NCI-H526 treated with DMSO at 0.1 percent for 48 hours (cell line): ENCODE data around the gene GJC1.
"Not testable (repeated sequence)": the region's sequence is repeated elsewhere in the genome, so short reads cannot be mapped to it uniquely, and the experiment has no call there.

Experiments used
- DNase-seq: peaks from one replicate; lab custom pipeline; 2025; lab: John Stamatoyannopoulos, UW

GJC1 gene

DNA sequence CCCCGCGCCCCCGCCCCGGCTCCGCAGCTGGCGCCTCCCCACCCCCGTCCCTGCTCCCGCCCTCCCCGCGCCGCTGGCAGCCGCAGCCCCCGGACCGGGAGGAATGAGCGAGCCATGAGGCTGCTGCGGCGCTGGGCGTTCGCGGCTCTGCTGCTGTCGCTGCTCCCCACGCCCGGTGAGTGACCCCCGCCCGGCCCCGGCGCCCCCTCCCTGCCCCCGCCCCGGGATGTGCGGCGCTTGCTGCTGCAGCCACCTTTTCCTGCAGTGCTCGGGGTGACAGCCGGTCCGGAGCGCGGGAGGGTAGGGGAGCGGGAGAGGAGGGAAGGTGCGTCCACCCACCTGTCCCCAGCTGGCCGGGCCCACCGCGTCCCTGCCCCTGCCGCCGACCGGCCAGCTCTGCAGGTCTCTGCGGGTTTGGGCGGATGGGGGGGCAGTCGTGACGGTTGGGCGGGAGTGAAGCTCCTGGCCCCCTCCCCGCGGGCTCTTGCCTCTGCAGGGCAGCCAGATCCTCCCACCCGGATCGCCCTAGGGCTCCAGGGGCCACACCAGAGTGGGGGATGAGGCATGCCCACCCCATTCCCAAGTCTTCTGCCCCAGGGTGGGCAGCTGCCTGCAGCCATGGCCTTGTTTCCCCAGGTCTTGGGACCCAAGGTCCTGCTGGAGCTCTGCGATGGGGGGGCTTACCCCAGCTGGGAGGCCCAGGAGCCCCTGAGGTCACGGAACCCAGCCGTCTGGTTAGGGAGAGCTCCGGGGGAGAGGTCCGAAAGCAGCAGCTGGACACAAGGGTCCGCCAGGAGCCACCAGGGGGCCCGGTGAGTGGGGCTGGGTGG lies 70.8 kb downstream of the GJC1 start:
- no peak for DNase-seq

DNA sequence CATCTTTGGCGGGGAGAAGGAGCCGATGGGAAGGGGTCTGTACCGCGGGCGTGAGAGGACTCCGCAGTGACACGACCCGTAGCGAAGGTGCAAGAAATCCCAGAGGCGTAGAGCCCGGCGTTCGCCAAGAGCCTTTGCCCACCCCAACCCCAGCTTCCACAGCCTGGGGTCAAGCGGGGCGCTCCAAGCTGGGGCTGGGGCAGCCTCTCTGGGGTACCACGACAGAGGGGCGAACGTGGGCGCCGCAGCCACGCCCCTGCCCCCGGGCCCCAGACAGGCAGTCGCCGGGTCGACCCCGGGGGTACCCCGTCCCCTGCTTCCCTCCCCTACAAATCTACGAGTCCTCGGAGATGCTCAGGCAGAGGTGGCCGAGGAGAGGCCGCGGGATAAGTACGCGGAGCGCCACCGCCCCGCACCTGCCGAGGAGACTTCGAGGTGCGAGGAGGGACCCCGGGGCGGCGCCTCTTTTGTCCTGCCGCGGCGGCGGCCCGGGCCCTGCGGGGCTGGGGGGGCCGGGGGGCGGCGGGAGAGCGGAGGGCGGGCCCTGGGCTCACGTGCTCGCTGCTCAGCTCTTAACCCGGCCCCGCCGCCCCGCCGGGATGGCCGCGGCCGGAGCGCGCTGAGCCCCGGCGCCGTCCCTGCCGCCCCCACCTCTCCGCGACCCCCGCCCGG lies 71.5 kb downstream of the GJC1 start, which contains the start of gene ADAM11:
Gene ADAM11, plus strand, starts transcription at position 575 of the 672 bp plus-strand sequence. CDS start 212 bp downstream, outside the sequence.
- DNase-seq = no peak

DNA sequence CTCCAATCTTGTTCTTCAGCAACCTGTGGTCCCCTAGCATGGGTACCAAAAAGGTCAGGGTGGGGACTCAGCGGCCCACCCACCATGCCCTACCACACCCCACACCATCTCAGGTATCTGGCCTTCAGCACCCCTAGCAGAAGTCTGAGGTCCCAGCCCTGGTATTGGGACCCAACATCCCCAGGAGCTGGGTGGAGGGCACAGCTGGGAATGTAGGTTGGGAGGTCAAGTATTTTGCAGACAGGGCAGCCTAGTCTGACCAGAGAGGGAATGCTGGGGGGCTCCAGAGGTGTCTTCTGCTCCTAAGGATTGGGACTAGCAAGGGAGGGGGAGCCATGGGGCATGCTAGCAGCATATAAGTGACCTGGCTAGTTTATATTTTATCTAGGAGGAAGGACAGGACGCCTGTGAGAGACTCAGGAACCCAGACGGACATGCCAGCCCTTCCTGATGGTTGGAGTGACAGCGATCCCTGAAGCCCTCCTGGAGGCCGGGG lies 72.1 kb downstream of the GJC1 start:
- DNase-seq = no peak

DNA sequence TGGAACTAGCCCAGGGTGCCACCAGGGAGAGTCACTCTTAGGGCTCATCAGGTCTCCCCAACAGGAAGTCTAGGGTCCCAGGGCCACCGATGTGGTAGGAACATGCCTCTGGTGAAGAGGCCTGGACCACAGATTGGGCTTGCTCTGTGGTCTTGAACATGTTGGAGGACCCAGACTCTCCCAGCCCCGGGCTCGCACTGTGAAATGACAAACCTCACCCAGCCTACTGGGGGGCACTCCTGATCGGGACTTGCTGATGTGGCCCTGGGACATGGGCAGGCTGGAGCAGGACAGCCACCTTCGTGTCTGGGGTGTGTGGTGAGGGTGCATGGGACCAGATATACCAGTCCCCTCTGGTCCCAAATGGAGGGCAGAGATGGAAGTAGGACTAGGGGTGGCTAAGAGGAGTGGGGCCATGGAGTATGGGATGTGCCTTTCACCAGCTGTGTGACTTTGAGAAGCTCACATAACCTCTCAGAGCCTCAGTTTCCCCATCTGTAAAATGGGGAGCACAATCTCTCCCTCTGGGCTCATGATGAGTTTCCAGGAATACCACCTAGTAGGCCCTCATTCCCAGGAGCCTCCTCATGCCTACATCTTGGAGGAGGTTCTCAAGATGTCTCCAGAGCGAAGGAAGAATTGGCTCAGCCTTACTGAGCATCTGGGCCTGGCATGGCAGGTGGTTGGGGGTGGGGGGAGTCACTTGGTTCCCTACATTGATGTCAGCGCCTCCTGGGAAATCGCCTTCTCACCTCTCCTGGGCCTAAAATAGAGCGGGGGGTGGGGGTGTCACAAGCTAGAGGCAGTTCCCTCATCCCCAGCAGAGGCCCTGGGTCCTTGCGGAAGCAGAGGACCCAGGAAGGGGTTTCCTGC lies 72.8 kb downstream of the GJC1 start:
- no peak for DNase-seq

DNA sequence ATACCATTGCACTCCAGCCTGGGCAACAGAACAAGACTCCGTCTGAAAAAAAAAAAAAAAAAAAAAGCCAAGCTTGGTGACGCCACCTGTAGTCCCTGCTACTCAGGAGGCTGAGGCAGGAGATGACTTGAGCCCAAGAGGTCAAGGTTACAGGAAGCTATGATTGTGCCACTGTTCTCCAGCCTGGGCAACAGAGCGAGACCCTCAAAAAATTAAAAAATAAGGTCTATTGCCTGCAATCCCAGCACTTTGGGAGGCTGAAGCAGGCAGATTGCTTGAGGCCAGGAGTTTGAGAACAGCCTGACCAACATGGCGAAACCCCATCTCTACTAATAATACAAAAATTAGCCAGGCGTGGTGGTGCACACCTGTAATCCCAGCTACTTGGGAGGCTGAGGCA lies 74.9 kb downstream of the GJC1 start:
- DNase-seq = not testable (repeated sequence)

DNA sequence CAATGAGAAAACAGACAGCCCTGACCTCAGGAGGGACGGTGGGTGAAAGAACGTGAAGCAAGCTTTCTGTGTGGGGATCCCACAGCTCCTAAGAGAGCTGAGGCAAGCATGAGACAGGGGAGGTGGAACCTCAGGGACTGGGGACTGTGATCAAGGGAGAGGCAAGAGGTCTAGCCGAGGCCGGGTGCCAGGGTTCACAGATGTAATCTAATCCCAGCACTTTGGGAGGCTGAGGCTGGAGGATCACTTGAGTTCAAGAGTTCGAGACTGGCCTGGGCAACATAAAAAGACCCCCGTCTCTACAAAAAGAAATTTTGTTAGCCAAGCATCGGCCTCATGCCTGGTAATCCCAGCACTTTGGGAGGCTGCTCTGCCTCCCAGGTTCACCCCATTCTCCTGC lies 75.8 kb downstream of the GJC1 start:
- DNase-seq = no peak

DNA sequence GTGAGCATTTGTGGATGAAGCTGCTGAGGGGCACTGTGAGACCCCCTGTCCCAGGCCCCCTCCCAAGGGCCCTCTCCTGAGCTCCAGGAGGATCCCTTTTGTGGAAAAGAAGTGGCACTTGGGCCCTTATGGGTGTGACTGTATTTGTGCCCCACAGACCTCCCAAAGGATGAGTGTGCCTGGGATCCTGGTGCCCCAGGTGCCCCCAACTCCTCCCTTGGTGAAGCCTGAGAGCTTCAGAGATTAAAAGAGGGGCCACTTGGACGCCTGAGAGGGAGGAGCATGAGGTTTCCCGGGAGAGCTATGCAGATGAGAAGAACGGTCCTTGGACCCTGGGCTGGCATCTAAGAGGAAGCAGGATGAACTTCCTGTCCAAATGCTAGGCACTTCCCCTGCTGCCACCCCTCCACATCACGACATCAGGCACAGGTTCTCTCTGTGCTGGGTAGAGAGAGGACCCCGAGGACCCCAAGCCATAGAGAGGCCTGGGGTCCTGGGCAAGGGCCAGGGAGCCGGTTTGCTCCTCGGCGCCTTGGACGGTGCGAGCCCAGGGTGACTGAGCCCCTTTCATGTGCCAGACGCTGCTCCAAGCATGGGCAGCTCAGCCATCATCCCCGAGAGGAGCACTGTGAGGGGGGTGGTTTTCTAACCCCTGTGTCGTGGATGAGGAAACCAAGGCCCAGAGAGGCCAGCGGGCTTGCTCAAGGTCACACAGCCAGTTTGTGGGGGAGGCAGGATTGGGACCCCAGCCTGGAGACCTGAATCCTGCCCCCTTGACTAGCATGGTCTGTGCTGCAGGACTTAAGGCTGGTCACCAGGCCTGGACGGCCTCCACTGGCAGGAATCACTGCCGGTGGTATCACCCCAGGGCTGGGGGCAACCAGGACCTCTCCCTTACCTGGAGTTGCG lies 76.9 kb downstream of the GJC1 start:
- DNase-seq = no peak

DNA sequence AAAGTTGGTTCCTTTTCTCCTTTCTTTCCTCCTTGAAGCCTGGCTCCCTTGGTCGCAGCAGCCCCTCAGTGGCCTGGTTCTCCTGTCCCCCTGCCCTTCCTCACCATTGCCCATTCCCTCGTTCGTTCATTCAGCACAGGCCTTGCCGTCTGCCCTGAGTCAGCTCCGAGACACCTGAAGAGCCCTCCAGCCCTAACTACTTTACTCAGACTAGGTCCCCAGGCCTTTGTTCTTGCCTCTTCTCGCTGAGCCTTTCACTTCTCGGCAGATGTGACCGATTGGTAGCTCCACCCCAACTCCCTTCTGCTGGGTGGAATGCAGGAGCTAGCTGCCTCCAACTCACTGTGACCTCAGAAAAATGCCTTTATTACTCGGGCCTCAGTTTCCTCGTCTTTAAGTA lies 78.3 kb downstream of the GJC1 start:
- no peak for DNase-seq

DNA sequence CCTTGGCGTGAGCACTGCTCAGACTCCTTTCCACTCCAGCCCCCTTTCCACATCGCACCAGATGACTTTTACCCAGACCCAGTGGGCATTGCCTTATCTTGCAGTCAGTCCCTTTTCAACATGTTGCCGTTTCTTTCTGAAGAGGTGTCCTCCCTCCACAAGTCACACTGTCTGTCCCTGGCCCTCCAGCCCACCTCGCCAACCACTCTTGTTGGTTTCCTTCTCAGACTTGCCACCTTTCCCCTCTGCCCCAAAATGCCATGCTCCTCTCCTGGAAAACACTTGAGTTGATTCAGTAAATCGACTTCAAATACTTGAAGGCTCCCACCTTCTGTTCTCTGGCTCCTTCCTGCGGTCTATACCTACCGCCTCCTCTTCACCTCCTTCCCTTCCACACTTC lies 78.8 kb downstream of the GJC1 start:
- DNase-seq = no peak

DNA sequence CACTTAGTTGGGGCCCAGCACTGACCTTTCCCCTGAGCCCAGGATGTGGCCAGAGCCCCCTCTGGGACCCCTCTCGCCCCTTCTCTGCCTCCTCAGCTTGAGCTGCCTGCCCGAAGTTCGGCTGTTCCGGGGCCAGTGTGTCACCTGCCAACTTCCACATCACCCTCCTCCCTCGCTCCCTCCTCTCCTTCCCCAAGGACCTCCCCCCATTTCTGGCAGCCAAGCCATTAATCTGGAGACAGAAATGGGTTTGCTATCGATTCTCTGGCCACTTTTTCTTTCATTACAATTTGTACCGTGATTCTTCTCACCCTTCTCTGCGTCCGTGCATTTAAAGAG lies 80.1 kb downstream of the GJC1 start:
- DNase-seq = no peak

DNA sequence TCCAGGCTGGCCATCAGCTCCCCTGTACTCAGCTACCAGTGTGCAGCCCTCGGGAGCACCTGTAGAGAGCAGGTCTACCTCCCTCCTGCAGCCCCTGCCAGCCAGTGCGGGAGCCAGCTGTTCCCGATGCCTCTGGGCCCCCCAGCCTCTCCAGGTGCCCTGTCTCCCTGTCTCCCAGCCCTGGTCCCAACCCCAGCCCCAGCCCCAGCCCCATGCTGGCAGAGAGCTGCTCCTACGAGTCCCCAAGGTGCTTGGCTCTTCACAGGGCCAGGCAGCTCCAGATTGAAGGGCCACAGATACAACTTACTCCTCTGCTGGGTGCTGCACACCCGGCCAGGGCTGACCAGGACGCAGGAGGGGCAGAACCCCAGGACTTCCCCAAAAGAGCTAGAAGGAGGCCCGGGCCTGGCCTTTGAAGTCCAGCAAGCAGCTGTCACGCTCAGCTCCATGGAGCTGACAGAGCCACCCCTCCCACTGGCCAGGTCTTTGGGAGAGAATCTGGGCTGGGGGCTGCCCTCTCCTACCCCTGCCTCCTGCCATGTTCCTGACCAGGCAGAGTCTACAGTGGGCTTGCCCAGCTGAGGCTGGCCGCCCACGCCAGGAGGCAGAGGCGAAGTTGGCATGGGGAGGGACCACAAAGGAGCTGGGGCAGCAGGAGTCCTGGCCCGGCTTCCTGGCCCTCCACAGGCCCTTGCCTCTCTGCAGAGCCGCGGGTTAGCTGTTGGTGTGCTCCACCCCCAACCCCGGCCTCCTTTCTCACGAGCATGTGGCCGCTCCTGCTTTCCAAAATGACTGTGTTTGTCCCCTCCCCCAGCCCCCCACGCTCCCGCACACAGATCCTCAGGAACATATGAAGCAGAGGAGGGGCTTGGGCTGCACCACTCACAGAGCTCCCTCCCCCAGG lies 80.8 kb downstream of the GJC1 start:
- DNase-seq = no peak
